Kidney (tissue), 14 donors: Measurements from ENCODE around the gene IMP4. TPM values are rescaled to one million over a fixed set of nuclear protein-coding genes. Genes with fewer than 3 reads are reported as not detected.

Experiments
- DNase-seq, 5 donors: peaks; one replicate each; pipeline ENCODE4 v3.0.0-alpha.2; 2013 to 2020
- FAIRE-seq: peaks from 2 replicates; lab custom pipeline; 2012; peaks lifted over from hg19 to GRCh38; lab: Jason Lieb, UNC
- H3K27ac ChIP-seq, 2 donors: one replicate each; pipeline ENCODE4 v1.7.0; 2013; ENCODE audit warnings: low read depth in 2 of 2, low read length in 2 of 2, inconsistent platforms in 1 of 2
- H3K27me3 ChIP-seq: one replicate; pipeline ENCODE4 v1.7.1; 2013; ENCODE audit warnings: low read length, inconsistent platforms; ENCODE audit not compliant: control insufficient read depth, insufficient read depth
- H3K36me3 ChIP-seq, 3 donors: one replicate each; pipeline versions ENCODE4 v1.7.0 to v1.7.1; 2013; ENCODE audit warnings: low read length in 3 of 3, control low read depth in 1 of 3, inconsistent platforms in 1 of 3; ENCODE audit not compliant: insufficient read depth in 3 of 3, control insufficient read depth in 2 of 3
- H3K4me1 ChIP-seq, 3 donors: one replicate each; pipeline versions ENCODE4 v1.7.0 to v1.7.1; 2013; ENCODE audit warnings: low read length in 3 of 3, inconsistent platforms in 1 of 3, low read depth in 1 of 3; ENCODE audit not compliant: control insufficient read depth in 2 of 3, insufficient read depth in 2 of 3
- H3K4me3 ChIP-seq, 3 donors: one replicate each; pipeline versions ENCODE4 v1.7.0 to v1.8.1; 2013; ENCODE audit warnings: low read length in 3 of 3, control low read depth in 1 of 3, inconsistent platforms in 1 of 3
- H3K9ac ChIP-seq, 3 donors: one replicate each; pipeline versions ENCODE4 v1.7.0 to v1.7.1; 2013; ENCODE audit warnings: low read length in 3 of 3, control low read depth in 1 of 3, inconsistent platforms in 1 of 3
- H3K9me3 ChIP-seq, 3 donors: one replicate each; pipeline versions ENCODE4 v1.7.0 to v1.7.1; 2013; ENCODE audit warnings: low read length in 3 of 3, control low read depth in 1 of 3, inconsistent platforms in 1 of 3; ENCODE audit not compliant: control insufficient read depth in 2 of 3, insufficient read depth in 1 of 3
- intact Hi-C: fragments of 100-400 bp; cut with DNase I; formaldehyde crosslinking; loops from one replicate; pipeline ENCODE4 v1.11.1; 2022
- polyA plus RNA-seq: library from polyadenylated mRNA; stranded (reverse); fragments of 350-450 nt; fragmentation: Illumina TruSeq; extraction: RNeasy Lipid Tissue Mini Kit (QIAGEN cat#74804); gene quantifications from one replicate; pipeline ENCODE4 v1.2.3, GENCODE V29; 2014; ENCODE audit warnings: low read depth, low replicate concordance; ENCODE audit not compliant: insufficient read depth
- total RNA-seq: library from RNA; stranded (reverse); fragmentation: NEBNext Ultra II Directional; extraction: Animal tissue kit (Norgen Biotek cat#: 25700); gene quantifications from one replicate; pipeline ENCODE4 v1.2.1, GENCODE V29; 2021
- TF ChIP-seq, protein P1 (sequence below): IDR thresholded peaks from 3 replicates; pipeline ENCODE4 v1.5.1; 2012; ENCODE audit warnings: mild to moderate bottlenecking, moderate library complexity, borderline replicate concordance; ENCODE audit not compliant: insufficient read depth; ENCODE audit errors: extremely low read depth
- donor health status: control.
- donor health status: control.
- donor health status: control.
- donor health status: control.
- donor health status: control.
- donor health status: DM: yes; HTN: yes; CAD: no.
- donor health status: Normal renal cell carcinoma (clear cell type).

IMP4 gene
- total and polyA plus RNA-seq, 2 donors from 2014 or later: 59.7 to 60.1 TPM

DNA sequence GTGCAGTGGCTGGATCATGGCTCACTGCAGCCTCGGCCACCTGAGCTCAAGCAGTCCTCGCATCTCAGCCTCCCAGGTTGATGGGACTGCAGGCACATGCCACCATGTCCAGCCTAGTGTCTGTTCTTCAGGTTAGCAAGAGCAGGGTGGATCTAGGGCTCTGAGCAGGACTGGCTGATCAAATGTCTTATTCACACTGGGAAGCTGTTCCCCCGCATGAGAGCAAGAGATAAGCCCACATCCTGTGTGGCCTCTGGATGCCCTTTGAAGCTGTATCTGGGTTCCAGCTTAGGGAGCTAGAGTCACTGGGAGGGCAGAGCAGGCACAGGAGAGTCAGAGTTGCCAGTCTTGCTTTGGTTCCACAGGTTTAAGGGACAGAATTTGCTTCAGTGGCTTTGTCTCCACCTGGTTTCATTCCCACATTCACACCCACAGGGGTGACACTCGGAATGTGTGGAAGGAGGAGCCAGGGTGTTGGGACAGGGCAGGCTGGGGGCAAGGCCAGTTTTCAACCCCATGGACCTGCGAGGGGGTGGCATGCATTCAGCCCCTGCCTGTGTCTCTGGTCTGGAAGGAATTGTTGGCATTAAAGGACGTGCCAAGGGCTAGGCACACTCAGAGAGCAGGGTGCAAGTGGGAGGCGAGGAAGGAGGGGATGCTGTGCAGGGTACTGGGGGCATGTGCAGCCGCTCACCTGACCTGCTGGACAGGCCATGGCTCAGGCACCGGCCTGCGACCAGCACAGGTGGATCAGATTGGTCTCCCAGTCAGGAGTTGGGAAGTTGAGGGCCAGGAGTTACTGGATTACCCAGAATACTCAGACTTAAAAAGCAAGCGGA, 37.6 kb downstream of the IMP4 start:
- intact Hi-C loops: no loop called here
- DNase-seq: peak in 1 of 5 donors; percentile 37
- FAIRE-seq: no peak
- H3K36me3 ChIP-seq: no peaks in the 10 kb centered on the region
- no peak overlapping the region for H3K27ac ChIP-seq
- H3K9me3 ChIP-seq: no peaks in the 10 kb centered on the region
- TF ChIP-seq, protein P1, sequence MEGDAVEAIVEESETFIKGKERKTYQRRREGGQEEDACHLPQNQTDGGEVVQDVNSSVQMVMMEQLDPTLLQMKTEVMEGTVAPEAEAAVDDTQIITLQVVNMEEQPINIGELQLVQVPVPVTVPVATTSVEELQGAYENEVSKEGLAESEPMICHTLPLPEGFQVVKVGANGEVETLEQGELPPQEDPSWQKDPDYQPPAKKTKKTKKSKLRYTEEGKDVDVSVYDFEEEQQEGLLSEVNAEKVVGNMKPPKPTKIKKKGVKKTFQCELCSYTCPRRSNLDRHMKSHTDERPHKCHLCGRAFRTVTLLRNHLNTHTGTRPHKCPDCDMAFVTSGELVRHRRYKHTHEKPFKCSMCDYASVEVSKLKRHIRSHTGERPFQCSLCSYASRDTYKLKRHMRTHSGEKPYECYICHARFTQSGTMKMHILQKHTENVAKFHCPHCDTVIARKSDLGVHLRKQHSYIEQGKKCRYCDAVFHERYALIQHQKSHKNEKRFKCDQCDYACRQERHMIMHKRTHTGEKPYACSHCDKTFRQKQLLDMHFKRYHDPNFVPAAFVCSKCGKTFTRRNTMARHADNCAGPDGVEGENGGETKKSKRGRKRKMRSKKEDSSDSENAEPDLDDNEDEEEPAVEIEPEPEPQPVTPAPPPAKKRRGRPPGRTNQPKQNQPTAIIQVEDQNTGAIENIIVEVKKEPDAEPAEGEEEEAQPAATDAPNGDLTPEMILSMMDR: no peak
- no peaks in the 10 kb centered on the region for H3K27me3 ChIP-seq
- no peak overlapping the region for H3K9ac ChIP-seq
- H3K4me3 ChIP-seq: no peak overlapping the region
- H3K4me1 ChIP-seq: no peaks in the 10 kb centered on the region

DNA sequence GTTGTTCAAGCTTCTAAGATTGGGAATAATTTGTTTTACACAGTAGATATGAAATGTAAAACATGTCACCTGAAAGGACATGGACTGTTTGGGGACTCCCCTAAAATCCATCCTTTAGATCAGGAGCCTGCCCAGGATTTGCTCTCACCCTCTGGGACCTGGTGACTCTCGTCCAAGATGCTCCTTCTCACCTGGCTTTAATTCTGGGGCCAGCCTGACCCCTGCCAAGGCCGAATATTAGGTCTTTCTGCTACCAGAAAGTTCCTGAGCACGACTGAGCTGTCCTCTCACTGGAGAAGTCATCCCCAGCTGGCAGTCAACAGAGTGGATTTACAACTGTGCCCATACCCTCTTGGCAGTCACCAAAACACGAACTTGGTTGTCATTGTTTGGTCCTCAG, 38.4 kb downstream of the IMP4 start:
- DNase-seq (no peak), FAIRE-seq (no peak)
- Histone ChIP-seq H3K9me3 (no peaks in the 10 kb centered on the region), H3K4me1 (no peaks in the 10 kb centered on the region), H3K36me3 (no peaks in the 10 kb centered on the region), H3K9ac (no peak overlapping the region), H3K27ac (no peak overlapping the region), H3K4me3 (no peak overlapping the region), H3K27me3 (no peaks in the 10 kb centered on the region)
- TF ChIP-seq, protein P1: no peak
- intact Hi-C loops: no loop called here

DNA sequence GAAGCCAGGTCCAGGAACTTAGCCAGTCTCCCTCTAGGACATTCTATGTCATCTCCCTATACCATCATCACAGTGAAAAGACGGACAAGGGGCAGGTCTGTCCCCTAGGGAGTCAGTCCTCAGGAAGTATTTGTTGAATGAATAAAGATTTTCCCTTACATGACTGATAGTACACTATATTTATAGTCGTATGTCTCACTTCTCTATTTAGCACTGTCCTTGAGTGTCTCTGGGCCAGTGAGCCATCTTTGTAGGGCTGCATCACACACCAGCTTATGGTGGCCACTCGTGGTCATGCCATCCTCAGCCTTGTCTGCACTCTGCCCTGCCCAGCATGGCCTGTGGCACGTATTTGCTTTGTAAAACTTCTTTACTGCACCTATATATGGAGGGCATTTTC, 38.9 kb downstream of the IMP4 start:
- Histone ChIP-seq H3K9me3 (no peaks in the 10 kb centered on the region), H3K36me3 (no peaks in the 10 kb centered on the region), H3K27me3 (no peaks in the 10 kb centered on the region), H3K9ac (no peak overlapping the region), H3K27ac (no peak overlapping the region), H3K4me3 (no peak overlapping the region), H3K4me1 (peaks cover 0 to 2% (median 0%) of the 10 kb centered on the region in 3 donors)
- DNase-seq: peak in 1 of 5 donors; percentile 33
- TF ChIP-seq, protein P1: no peak
- intact Hi-C loops: no loop called here
- FAIRE-seq: no peak
